ENCODE measurements around the gene ATP10B. TPM values are rescaled to one million over a fixed set of nuclear protein-coding genes. Genes with fewer than 3 reads are reported as not detected.

ATP10B gene
- total RNA-seq, 1 donor, result not detected

DNA sequence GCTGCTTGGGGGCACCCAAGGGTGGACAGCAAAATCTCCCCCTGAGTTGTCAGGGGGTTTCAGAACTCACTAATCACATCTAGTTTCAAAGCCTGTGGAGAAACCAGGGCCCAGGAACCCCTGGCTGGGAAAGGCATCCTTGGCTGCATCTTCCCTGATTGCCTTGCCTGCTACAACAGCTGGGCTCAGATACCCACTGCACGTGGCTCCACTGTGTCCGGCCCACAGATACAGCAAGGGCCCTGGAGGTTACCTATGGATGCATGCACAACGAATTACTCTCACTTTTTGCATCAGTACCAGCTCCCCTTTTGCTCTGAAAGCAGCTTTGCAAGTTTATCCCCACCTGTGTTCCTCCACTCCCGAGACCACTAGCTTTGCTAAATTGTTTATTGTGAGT lies 55.0 kb downstream of the ATP10B start:
- H3K4me3 ChIP-seq (ENCODE audit: low read depth, low read length), result no peak overlapping the region
- DNase-seq (ENCODE audit: low read depth), result no peak
- TF ChIP-seq, protein P1, sequence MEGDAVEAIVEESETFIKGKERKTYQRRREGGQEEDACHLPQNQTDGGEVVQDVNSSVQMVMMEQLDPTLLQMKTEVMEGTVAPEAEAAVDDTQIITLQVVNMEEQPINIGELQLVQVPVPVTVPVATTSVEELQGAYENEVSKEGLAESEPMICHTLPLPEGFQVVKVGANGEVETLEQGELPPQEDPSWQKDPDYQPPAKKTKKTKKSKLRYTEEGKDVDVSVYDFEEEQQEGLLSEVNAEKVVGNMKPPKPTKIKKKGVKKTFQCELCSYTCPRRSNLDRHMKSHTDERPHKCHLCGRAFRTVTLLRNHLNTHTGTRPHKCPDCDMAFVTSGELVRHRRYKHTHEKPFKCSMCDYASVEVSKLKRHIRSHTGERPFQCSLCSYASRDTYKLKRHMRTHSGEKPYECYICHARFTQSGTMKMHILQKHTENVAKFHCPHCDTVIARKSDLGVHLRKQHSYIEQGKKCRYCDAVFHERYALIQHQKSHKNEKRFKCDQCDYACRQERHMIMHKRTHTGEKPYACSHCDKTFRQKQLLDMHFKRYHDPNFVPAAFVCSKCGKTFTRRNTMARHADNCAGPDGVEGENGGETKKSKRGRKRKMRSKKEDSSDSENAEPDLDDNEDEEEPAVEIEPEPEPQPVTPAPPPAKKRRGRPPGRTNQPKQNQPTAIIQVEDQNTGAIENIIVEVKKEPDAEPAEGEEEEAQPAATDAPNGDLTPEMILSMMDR (IDR thresholded peaks at IDR 0.05; ENCODE audit: insufficient read depth, low read length), result no peak

DNA sequence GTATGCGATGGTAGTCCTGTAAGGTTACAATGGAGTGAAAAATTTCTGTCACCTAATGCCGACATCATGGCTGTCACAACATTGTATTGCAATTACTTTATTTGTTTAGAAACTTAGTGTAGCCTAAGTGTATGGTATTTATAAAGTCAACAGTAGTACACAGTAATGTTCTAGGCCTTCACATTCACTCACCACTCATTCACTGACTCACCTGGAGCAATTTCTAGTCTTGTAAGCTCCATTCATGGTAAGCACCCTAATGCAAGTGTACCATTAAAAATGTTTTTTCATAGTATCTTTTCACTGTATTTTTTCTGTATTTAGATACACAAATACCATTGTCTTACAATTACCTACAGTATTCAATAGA lies 58.5 kb downstream of the ATP10B start:
- no peak overlapping the region for H3K4me3 ChIP-seq (ENCODE audit: low read depth, low read length)
- DNase-seq (ENCODE audit: low read depth), result no peak
- TF ChIP-seq, protein P1 (IDR thresholded peaks at IDR 0.05; ENCODE audit: insufficient read depth, low read length), result no peak

DNA sequence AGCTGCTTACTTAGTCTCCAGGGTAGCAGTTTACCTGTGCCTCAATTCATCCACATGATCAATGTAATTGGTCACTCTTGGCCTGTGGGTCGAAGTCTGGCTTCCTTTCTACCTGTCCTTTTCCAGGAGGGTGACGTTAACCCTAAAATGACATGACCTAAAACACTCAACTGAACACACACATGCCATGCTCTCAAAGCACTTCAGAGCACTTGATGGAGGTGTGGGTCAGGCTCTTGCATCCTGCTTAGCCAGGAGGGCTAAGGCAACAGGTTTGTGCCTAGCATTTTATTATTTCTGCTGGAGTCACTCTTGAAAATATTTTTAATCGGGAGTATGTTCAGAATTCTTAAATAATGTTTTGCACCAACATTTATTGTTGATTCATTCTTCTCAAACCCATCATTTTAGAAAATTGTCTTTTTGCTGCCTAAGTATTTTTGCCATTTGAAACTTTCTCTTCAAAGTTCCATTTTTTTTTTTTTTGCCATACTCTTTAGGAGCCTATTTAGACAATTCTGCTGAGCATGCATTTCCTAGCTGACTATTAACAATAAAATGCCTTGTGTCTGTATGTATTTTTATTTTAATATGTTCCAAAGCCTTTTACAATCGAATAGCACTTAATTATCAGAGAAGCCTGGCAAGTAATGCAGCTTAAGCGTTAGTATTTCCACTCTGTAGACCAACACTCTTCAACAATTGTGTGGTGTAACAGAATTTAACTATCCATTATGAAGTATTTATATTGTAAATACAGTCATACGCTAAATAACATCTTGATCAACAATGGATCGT lies 59.1 kb downstream of the ATP10B start:
- no peak overlapping the region for H3K4me3 ChIP-seq (ENCODE audit: low read depth, low read length)
- no peak for DNase-seq (ENCODE audit: low read depth)
- TF ChIP-seq, protein P1 (IDR thresholded peaks at IDR 0.05; ENCODE audit: insufficient read depth, low read length), result no peak

GRCh38 chr5:160792281-160792680 lies 59.7 kb downstream of the ATP10B start:
- no peak overlapping the region for H3K4me3 ChIP-seq (ENCODE audit: low read depth, low read length)
- DNase-seq (ENCODE audit: low read depth), result no peak
- TF ChIP-seq, protein P1 (IDR thresholded peaks at IDR 0.05; ENCODE audit: insufficient read depth, low read length), result no peak

DNA sequence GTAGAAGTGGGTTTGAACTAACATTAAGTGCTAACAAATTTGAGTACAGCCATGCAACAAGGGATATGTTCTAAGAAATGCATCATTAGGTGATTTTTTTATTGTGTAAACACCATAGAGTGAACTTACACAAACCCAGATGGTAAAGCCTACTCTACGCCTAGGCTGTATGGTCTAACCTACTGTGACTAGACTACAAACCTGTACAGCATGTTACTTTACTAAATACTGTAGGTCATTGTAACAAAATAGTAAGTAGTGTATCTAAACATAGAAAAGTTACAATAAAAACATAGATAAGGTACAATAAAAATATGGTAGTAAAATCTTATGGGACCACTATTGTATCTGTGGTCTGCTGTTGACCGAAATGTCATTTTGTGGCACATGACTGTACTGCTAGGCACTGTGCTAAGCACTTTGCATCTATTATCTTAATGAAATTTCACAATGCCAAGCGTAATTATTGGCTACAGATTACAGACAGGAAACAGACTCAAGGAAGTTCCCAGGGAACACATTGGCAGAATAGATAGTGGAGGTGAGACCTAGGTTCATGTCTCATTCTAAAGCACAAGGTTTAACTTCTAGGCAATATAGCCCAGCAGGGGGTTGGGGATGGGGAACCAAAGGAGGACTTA lies 62.7 kb downstream of the ATP10B start:
- TF ChIP-seq, protein P1 (IDR thresholded peaks at IDR 0.05; ENCODE audit: insufficient read depth, low read length), result no peak
- no peak overlapping the region for H3K4me3 ChIP-seq (ENCODE audit: low read depth, low read length)
- no peak for DNase-seq (ENCODE audit: low read depth)

- no peak overlapping the region for H3K4me3 ChIP-seq (ENCODE audit: low read depth, low read length)
- TF ChIP-seq, protein P1 (IDR thresholded peaks at IDR 0.05; ENCODE audit: insufficient read depth, low read length), result no peak
- no peak for DNase-seq (ENCODE audit: low read depth)
Observed at GRCh38 chr5:160788102-160788660, 63.8 kb downstream of the ATP10B start.

Measured in fibroblast of the aortic adventitia (primary cell).